CD14-positive monocyte (primary cell): ENCODE results near the gene MYRFL. TPM values are rescaled to one million over a fixed set of nuclear protein-coding genes. Genes with fewer than 3 reads are reported as not detected.
A peak's percentile ranks its signal among the peaks of the same experiment; 100 is the strongest.

Experiments
- DNase-seq, 3 donors: peaks; one replicate each; pipeline ENCODE4 v3.0.0-alpha.2; 2011 to 2022
- H2AFZ ChIP-seq: 2 replicates; pipeline ENCODE4 v1.6.0; 2012; ENCODE audit warnings: mild to moderate bottlenecking, low read depth, low read length, inconsistent platforms; ENCODE audit not compliant: insufficient read depth, poor library complexity, severe bottlenecking
- H3K27ac ChIP-seq, 2 donors: 1 replicate in 1 of 2; 2 replicates in 1 of 2; pipeline ENCODE4 v1.5.1; 2012 to 2013; ENCODE audit warnings: low read length in 2 of 2, control low read depth in 1 of 2, inconsistent platforms in 1 of 2, low read depth in 1 of 2, mild to moderate bottlenecking in 1 of 2
- H3K27me3 ChIP-seq, 2 donors: one replicate each; pipeline versions ENCODE4 v1.6.0 to v1.6.1; 2011 to 2013; ENCODE audit warnings: low read length in 2 of 2; ENCODE audit not compliant: control insufficient read depth in 2 of 2, insufficient read depth in 2 of 2
- H3K36me3 ChIP-seq, 2 donors: replicated peaks in 1 of 2; 1 replicate in 1 of 2; 2 replicates in 1 of 2; pipeline versions ENCODE4 v1.5.1 to v1.6.1; 2012 to 2013; ENCODE audit warnings: low read length in 2 of 2, control low read depth in 1 of 2, inconsistent platforms in 1 of 2, mild to moderate bottlenecking in 1 of 2; ENCODE audit not compliant: insufficient read depth in 2 of 2, control insufficient read depth in 1 of 2
- H3K4me1 ChIP-seq, 2 donors: 1 replicate in 1 of 2; 2 replicates in 1 of 2; pipeline versions ENCODE4 v1.5.1 to v1.6.1; 2012 to 2013; ENCODE audit warnings: low read length in 2 of 2, control low read depth in 1 of 2, inconsistent platforms in 1 of 2, mild to moderate bottlenecking in 1 of 2, moderate library complexity in 1 of 2; ENCODE audit not compliant: insufficient read depth in 2 of 2, control insufficient read depth in 1 of 2
- H3K4me2 ChIP-seq: replicated peaks from 2 replicates; pipeline ENCODE3; 2012; ENCODE audit warnings: low read length, moderate library complexity, mild to moderate bottlenecking; ENCODE audit not compliant: poor library complexity, severe bottlenecking; ENCODE audit errors: extremely low read depth
- H3K4me3 ChIP-seq, 3 experiments: fragments of 200-600 bp in 1 of 3; sonication (generic) in 1 of 3; replicated peaks in 1 of 3; 1 replicate in 2 of 3; 2 replicates in 1 of 3; pipeline ENCODE4 v1.5.1; 2011 to 2013; ENCODE audit warnings: low read length in 3 of 3, mild to moderate bottlenecking in 3 of 3, control low read depth in 2 of 3, low read depth in 2 of 3, inconsistent platforms in 1 of 3, moderate library complexity in 1 of 3
- H3K79me2 ChIP-seq: 2 replicates; pipeline ENCODE4 v1.6.0; 2012; ENCODE audit warnings: mild to moderate bottlenecking, control low read depth, inconsistent platforms, low read length, moderate library complexity; ENCODE audit not compliant: insufficient read depth
- H3K9ac ChIP-seq: 2 replicates; pipeline ENCODE4 v1.6.0; 2017; ENCODE audit warnings: low read length, mild to moderate bottlenecking; ENCODE audit not compliant: insufficient read depth, poor library complexity, severe bottlenecking
- H3K9me3 ChIP-seq, 2 donors: replicated peaks in 1 of 2; 1 replicate in 1 of 2; 2 replicates in 1 of 2; pipeline versions ENCODE4 v1.5.1 to v1.6.1; 2012 to 2013; ENCODE audit warnings: low read length in 2 of 2, control low read depth in 1 of 2; ENCODE audit not compliant: control insufficient read depth in 1 of 2, insufficient read depth in 1 of 2
- H4K20me1 ChIP-seq: 2 replicates; pipeline ENCODE4 v1.6.0; 2012; ENCODE audit warnings: mild to moderate bottlenecking, low read length, control low read depth, moderate library complexity; ENCODE audit not compliant: insufficient read depth
- H3K27ac Mint-ChIP-seq, 7 donors: one replicate each; pipeline ENCODE4 v1.8.0; 2020; ENCODE audit warnings: mild to moderate bottlenecking in 7 of 7, mixed read lengths in 7 of 7, moderate library complexity in 6 of 7, inconsistent platforms in 2 of 7
- H3K27me3 Mint-ChIP-seq, 3 donors: one replicate each; pipeline ENCODE4 v1.8.0; 2021 to 2022; ENCODE audit warnings: low read depth in 3 of 3, mild to moderate bottlenecking in 3 of 3, mixed read lengths in 3 of 3, moderate library complexity in 3 of 3, inconsistent platforms in 1 of 3
- H3K36me3 Mint-ChIP-seq, 2 donors: one replicate each; pipeline ENCODE4 v1.8.0; 2020; ENCODE audit warnings: mixed read lengths in 2 of 2, inconsistent platforms in 1 of 2, mild to moderate bottlenecking in 1 of 2
- H3K4me1 Mint-ChIP-seq: one replicate; pipeline ENCODE4 v1.8.0; 2020; ENCODE audit warnings: mild to moderate bottlenecking, mixed read lengths
- H3K4me3 Mint-ChIP-seq, 2 donors: one replicate each; pipeline ENCODE4 v1.8.0; 2020; ENCODE audit warnings: mild to moderate bottlenecking in 2 of 2, mixed read lengths in 2 of 2, moderate library complexity in 1 of 2
- H3K9me3 Mint-ChIP-seq, 7 donors: one replicate each; pipeline ENCODE4 v1.8.0; 2020 to 2022; ENCODE audit warnings: mixed read lengths in 7 of 7, mild to moderate bottlenecking in 6 of 7, moderate library complexity in 6 of 7, inconsistent platforms in 2 of 7
- WGBS: methylation state at CpG from one replicate; pipeline ENCODE4 v1.1.5; 2013; ENCODE audit warnings: missing lambda C conversion rate; ENCODE audit not compliant: insufficient coverage; 5-methylcytosine and 5-hydroxymethylcytosine counted together
- intact Hi-C, 2 donors: fragments of 100-400 bp; cut with micrococcal nuclease; formaldehyde crosslinking; loops; one replicate each; pipeline versions ENCODE4 v1.15.0 to v1.15.1; 2023
- polyA plus RNA-seq, 3 donors: library from polyadenylated mRNA; depleted of rRNA in 1 of 3; unstranded in 2 of 3; stranded (reverse) in 1 of 3; fragments of 300-500 nt in 2 of 3; fragments of >200 nt in 1 of 3; fragmentation: Illumina TruSeq in 2 of 3; gene quantifications; 1 replicate in 2 of 3; 2 replicates in 1 of 3; pipeline ENCODE4 v1.2.3, GENCODE V29; 2012 to 2021
- TF ChIP-seq, protein P1 (sequence below): fragments of 200-600 bp; IDR thresholded peaks from one replicate; pipeline ENCODE4 v1.8.0; 2022; ENCODE audit warnings: antibody characterized with exemption, mild to moderate bottlenecking

MYRFL gene
- polyA plus RNA-seq, 3 donors: not detected

DNA sequence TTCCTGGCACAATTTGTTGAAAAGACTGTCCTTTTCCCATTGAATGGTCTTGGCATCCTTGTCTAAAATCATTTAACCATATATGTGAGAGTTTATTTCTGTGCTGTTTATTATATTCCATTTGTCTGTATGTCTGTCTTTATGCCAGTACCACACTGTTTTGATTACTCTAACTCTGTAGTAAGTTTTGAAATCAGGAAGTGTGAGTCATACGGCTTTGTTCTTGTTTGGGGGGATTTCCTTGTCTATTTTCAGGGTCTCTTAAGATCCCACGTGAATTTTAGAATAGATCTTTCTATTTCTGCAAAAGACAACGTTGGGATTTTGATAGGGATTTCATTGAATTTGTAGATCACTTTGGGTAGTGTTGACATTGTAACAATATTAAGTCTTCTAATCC is 88.5 kb downstream of the MYRFL start:
- no peaks in the 10 kb centered on the region for H3K27me3 Mint-ChIP-seq
- no peaks in the 10 kb centered on the region for H3K79me2 ChIP-seq
- TF ChIP-seq, protein P1, sequence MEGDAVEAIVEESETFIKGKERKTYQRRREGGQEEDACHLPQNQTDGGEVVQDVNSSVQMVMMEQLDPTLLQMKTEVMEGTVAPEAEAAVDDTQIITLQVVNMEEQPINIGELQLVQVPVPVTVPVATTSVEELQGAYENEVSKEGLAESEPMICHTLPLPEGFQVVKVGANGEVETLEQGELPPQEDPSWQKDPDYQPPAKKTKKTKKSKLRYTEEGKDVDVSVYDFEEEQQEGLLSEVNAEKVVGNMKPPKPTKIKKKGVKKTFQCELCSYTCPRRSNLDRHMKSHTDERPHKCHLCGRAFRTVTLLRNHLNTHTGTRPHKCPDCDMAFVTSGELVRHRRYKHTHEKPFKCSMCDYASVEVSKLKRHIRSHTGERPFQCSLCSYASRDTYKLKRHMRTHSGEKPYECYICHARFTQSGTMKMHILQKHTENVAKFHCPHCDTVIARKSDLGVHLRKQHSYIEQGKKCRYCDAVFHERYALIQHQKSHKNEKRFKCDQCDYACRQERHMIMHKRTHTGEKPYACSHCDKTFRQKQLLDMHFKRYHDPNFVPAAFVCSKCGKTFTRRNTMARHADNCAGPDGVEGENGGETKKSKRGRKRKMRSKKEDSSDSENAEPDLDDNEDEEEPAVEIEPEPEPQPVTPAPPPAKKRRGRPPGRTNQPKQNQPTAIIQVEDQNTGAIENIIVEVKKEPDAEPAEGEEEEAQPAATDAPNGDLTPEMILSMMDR: no peak
- H3K4me1 Mint-ChIP-seq: peaks cover 36% of the 10 kb centered on the region
- intact Hi-C loops: no loop called here
- H3K4me2 ChIP-seq: peak overlapping the region; percentile 19
- H3K27ac Mint-ChIP-seq: peak overlapping the region in 3 of 7 donors; percentile 43 to 66 (median 43)
- H3K9ac ChIP-seq: no peak overlapping the region
- peaks cover 0 to 5% (median 2%) of the 10 kb centered on the region in 7 donors for H3K9me3 Mint-ChIP-seq
- WGBS: no CpG with 5 or more reads among the region's 3 CpGs
- peaks cover 22 to 33% of the 10 kb centered on the region in 2 donors for H3K4me1 ChIP-seq
- DNase-seq: peak; percentile 15 to 67 (median 50)
- H3K27ac ChIP-seq: peak overlapping the region in 1 of 2 donors; percentile 58
- no peaks in the 10 kb centered on the region for H3K9me3 ChIP-seq
- no peaks in the 10 kb centered on the region for H3K36me3 ChIP-seq
- no peaks in the 10 kb centered on the region for H3K36me3 Mint-ChIP-seq
- no peaks in the 10 kb centered on the region for H4K20me1 ChIP-seq
- peak overlapping the region in 1 of 2 donors; percentile 8 for H3K4me3 Mint-ChIP-seq
- peak overlapping the region in 1 of 3 experiments; percentile 30 for H3K4me3 ChIP-seq
- no peaks in the 10 kb centered on the region for H3K27me3 ChIP-seq
- no peak overlapping the region for H2AFZ ChIP-seq

- H3K27ac ChIP-seq: no peak overlapping the region
- intact Hi-C loops: no loop called here
- Mint-ChIP-seq H3K4me1 (peaks cover 33% of the 10 kb centered on the region), H3K27ac (no peak overlapping the region), H3K4me3 (no peak overlapping the region), H3K27me3 (no peaks in the 10 kb centered on the region), H3K36me3 (no peaks in the 10 kb centered on the region), H3K9me3 (peaks cover 0 to 5% (median 2%) of the 10 kb centered on the region in 7 donors)
- no CpG with 5 or more reads among the region's 2 CpGs for WGBS
- TF ChIP-seq, protein P1: no peak
- H3K9me3 ChIP-seq: no peaks in the 10 kb centered on the region
- no peak overlapping the region for H3K9ac ChIP-seq
- no peak overlapping the region for H3K4me3 ChIP-seq
- no peaks in the 10 kb centered on the region for H3K79me2 ChIP-seq
- H3K4me2 ChIP-seq: no peak overlapping the region
- H3K36me3 ChIP-seq: no peaks in the 10 kb centered on the region
- peaks cover 18 to 28% of the 10 kb centered on the region in 2 donors for H3K4me1 ChIP-seq
- H2AFZ ChIP-seq: no peak overlapping the region
- no peak for DNase-seq
- H4K20me1 ChIP-seq: no peaks in the 10 kb centered on the region
- no peaks in the 10 kb centered on the region for H3K27me3 ChIP-seq
Measured at GRCh38 chr12:69915964-69916363, 90.9 kb downstream of the MYRFL start.
